ENCODE data around the gene GRAMD1C.
A peak's percentile ranks its signal among the peaks of the same experiment; 100 is the strongest.

GRAMD1C gene

GRCh38 chr3:113912552-113913236 is 74.1 kb downstream of the GRAMD1C start:
- peak overlapping the region; percentile 24 for H3K27ac ChIP-seq
- TF ChIP-seq CTCF (conservative IDR thresholded peaks at IDR 0.05): peak; percentile 79

- H3K27ac ChIP-seq: no peak overlapping the region
- no peak for TF ChIP-seq CTCF (conservative IDR thresholded peaks at IDR 0.05)
Observed at GRCh38 chr3:113914646-113915045, 76.1 kb downstream of the GRAMD1C start.

- TF ChIP-seq CTCF (conservative IDR thresholded peaks at IDR 0.05): no peak
- no peak overlapping the region for H3K27ac ChIP-seq
Observed at GRCh38 chr3:113927556-113927955, 89.0 kb downstream of the GRAMD1C start.

GRCh38 chr3:113946831-113947230 is 108.2 kb downstream of the GRAMD1C start:
- TF ChIP-seq CTCF (conservative IDR thresholded peaks at IDR 0.05): no peak

GRCh38 chr3:113947372-113948014 is 108.9 kb downstream of the GRAMD1C start, which contains the start of gene ZDHHC23:
Gene ZDHHC23, plus strand, starts transcription at chr3:113948013. Its CDS starts 790 bp downstream, at chr3:113948803.
- TF ChIP-seq CTCF (conservative IDR thresholded peaks at IDR 0.05): no peak
- peak within 1 kb of the TSS; percentile 75 for H3K27ac ChIP-seq

More at GRCh38 chr3:113946831-113947230, 108.2 kb downstream of the GRAMD1C start:
- peak overlapping the region; percentile 75 for H3K27ac ChIP-seq

GRCh38 chr3:113948015-113948917 is 109.7 kb downstream of the GRAMD1C start:
- no peak for TF ChIP-seq CTCF (conservative IDR thresholded peaks at IDR 0.05)
- peak overlapping the region; percentile 75 for H3K27ac ChIP-seq

- TF ChIP-seq CTCF (conservative IDR thresholded peaks at IDR 0.05): no peak
- H3K27ac ChIP-seq: no peak overlapping the region
Observed at GRCh38 chr3:113952921-113953320, 114.3 kb downstream of the GRAMD1C start.
